HepG2 (cell line): ENCODE results near the gene OTULINL. TPM values are rescaled to one million over a fixed set of nuclear protein-coding genes. Genes with fewer than 3 reads are reported as not detected.

ENCODE experiments used
- ATAC-seq: fragments of 200-7000 bp; cut with Tn5 transposase; 3 replicates; pipeline ENCODE4 v1.9.1; 2020; ENCODE audit warnings: mild to moderate bottlenecking, moderate library complexity
- BruUV-seq: library from RNA; stranded (reverse); fragments of 400-500 nt; replicated peaks from 2 replicates; lab custom pipeline; 2021; lab: Mats Ljungman, UMichigan
- CTCF ChIA-PET: fragments of 300-600 bp; formaldehyde crosslinking; extraction: SDS; loops from one replicate; lab custom pipeline; 2021; ENCODE audit warnings: low total read pairs, inconsistent platforms, low intra/inter-chr PET ratio; lab: Yijun Ruan, JAX
- POLR2A ChIA-PET: fragments of 350-600 bp; sonication (Branson Sonifier 250); formaldehyde crosslinking; loops from one replicate; lab custom pipeline; 2020; ENCODE audit warnings: antibody characterized with exemption, inconsistent platforms; lab: Yijun Ruan, JAX
- DNase-seq: peaks from one replicate; pipeline ENCODE4 v3.0.0-alpha.2; 2015; ENCODE audit warnings: low spot score
- FAIRE-seq: peaks from 3 replicates; lab custom pipeline; 2011; peaks lifted over from hg19 to GRCh38; lab: Jason Lieb, UNC
- H2AFZ ChIP-seq: one replicate; pipeline ENCODE4 v1.6.1; 2011; ENCODE audit warnings: low read length, inconsistent platforms
- H3K27ac ChIP-seq: fragments of 300-600 bp; 3 replicates; pipeline ENCODE4 v1.8.0; 2011; ENCODE audit warnings: mixed run types, mild to moderate bottlenecking, mixed read lengths, low read length, inconsistent platforms; ENCODE audit not compliant: insufficient read depth; ENCODE audit errors: extremely low read length
- H3K27me3 ChIP-seq, 2 experiments: fragments of 200-600 bp in 1 of 2; 2 replicates in 1 of 2; 3 replicates in 1 of 2; pipeline versions ENCODE4 v1.6.0 to v1.8.0; 2011; ENCODE audit warnings: low read length in 2 of 2, mild to moderate bottlenecking in 2 of 2, moderate library complexity in 2 of 2, inconsistent platforms in 1 of 2; ENCODE audit not compliant: insufficient read depth in 2 of 2, control insufficient read depth in 1 of 2
- H3K36me3 ChIP-seq, 2 experiments: fragments of 200-600 bp in 1 of 2; replicated peaks in 1 of 2; 2 replicates in 1 of 2; 3 replicates in 1 of 2; pipeline versions ENCODE4 v1.5.1 to v1.8.0; 2011; ENCODE audit warnings: low read length in 2 of 2, inconsistent platforms in 1 of 2; ENCODE audit not compliant: insufficient read depth in 2 of 2, control insufficient read depth in 1 of 2
- H3K4me1 ChIP-seq: 2 replicates; pipeline ENCODE4 v1.5.1; 2012; ENCODE audit warnings: low read length, inconsistent platforms; ENCODE audit not compliant: insufficient read depth
- H3K4me2 ChIP-seq: 2 replicates; pipeline ENCODE4 v1.6.0; 2011; ENCODE audit warnings: low read depth, low read length, inconsistent platforms
- H3K4me3 ChIP-seq, 3 experiments: fragments of 200-600 bp in 1 of 3; sonication (generic), shearing (Covaris generic) in 1 of 3; replicated peaks in 1 of 3; 2 replicates each; pipeline ENCODE4 v1.5.1; 2011 to 2016; ENCODE audit warnings: low read length in 3 of 3, inconsistent platforms in 2 of 3, low read depth in 2 of 3, mild to moderate bottlenecking in 2 of 3, control low read depth in 1 of 3, mixed read lengths in 1 of 3; ENCODE audit not compliant: insufficient read depth in 1 of 3
- H3K79me2 ChIP-seq: one replicate; pipeline ENCODE4 v1.6.1; 2011; ENCODE audit warnings: low read length, inconsistent platforms; ENCODE audit not compliant: insufficient read depth
- H3K9ac ChIP-seq: 2 replicates; pipeline ENCODE4 v1.6.0; 2011; ENCODE audit warnings: mild to moderate bottlenecking, low read depth, low read length, inconsistent platforms; ENCODE audit not compliant: insufficient read depth
- H3K9me3 ChIP-seq: 2 replicates; pipeline ENCODE4 v1.5.1; 2012; ENCODE audit warnings: mild to moderate bottlenecking, low read length
- H4K20me1 ChIP-seq: 2 replicates; pipeline ENCODE4 v1.6.0; 2011; ENCODE audit warnings: inconsistent platforms, mild to moderate bottlenecking, low read length, moderate library complexity; ENCODE audit not compliant: insufficient read depth
- BHLHE40 ChIP-seq: IDR thresholded peaks from 2 replicates; pipeline ENCODE4 v1.6.1; 2011; ENCODE audit warnings: low read length, improper control_type of control experiment
- DMAP1 ChIP-seq: IDR thresholded peaks from 2 replicates; pipeline ENCODE4 v1.6.1; 2016
- ERF ChIP-seq: IDR thresholded peaks from 2 replicates; pipeline ENCODE4 v1.6.1; 2018; ENCODE audit warnings: missing biosample characterization, missing genetic modification reagents
- JUN ChIP-seq: sonication (generic); formaldehyde crosslinking; IDR thresholded peaks from 2 replicates; pipeline ENCODE4 v1.4.0; 2020; ENCODE audit warnings: mild to moderate bottlenecking, missing genetic modification reagents
- PCBP2 ChIP-seq: fragments of 200-400 bp; formaldehyde crosslinking; optimal IDR thresholded peaks from 2 replicates; pipeline ENCODE3; 2018; ENCODE audit warnings: low read length, low read depth; ENCODE audit not compliant: poor library complexity, severe bottlenecking
- POLR2A ChIP-seq, 2 experiments: IDR thresholded peaks; 2 replicates each; pipeline ENCODE4 v1.6.1; 2011; ENCODE audit warnings: low read depth in 2 of 2, low read length in 2 of 2, mild to moderate bottlenecking in 1 of 2, moderate library complexity in 1 of 2; ENCODE audit not compliant: insufficient read depth in 1 of 2
- RBAK ChIP-seq: sonication (generic); formaldehyde crosslinking; IDR thresholded peaks from 2 replicates; pipeline ENCODE4 v1.5.1; 2020; ENCODE audit warnings: mild to moderate bottlenecking, missing genetic modification reagents
- RFXAP ChIP-seq: sonication (generic); formaldehyde crosslinking; IDR thresholded peaks from 2 replicates; pipeline ENCODE4 v1.4.0; 2020; ENCODE audit warnings: missing genetic modification reagents, borderline replicate concordance
- ZNF577 ChIP-seq: sonication (generic); formaldehyde crosslinking; IDR thresholded peaks from 2 replicates; pipeline ENCODE4 v1.4.0; 2020; ENCODE audit warnings: mild to moderate bottlenecking, low read depth, missing genetic modification reagents, borderline replicate concordance
- ZNF616 ChIP-seq: sonication (generic); formaldehyde crosslinking; IDR thresholded peaks from 2 replicates; pipeline ENCODE4 v1.5.0; 2020; ENCODE audit warnings: low read depth, mild to moderate bottlenecking, missing genetic modification reagents
- ZNF670 ChIP-seq: sonication (generic); formaldehyde crosslinking; IDR thresholded peaks from 2 replicates; pipeline ENCODE4 v1.8.0; 2022; ENCODE audit warnings: mild to moderate bottlenecking, missing genetic modification reagents, borderline replicate concordance
- ZSCAN21 ChIP-seq: sonication (generic); formaldehyde crosslinking; IDR thresholded peaks from 2 replicates; pipeline ENCODE4 v1.8.0; 2022; ENCODE audit warnings: mild to moderate bottlenecking, missing genetic modification reagents, moderate library complexity, borderline replicate concordance
- WGBS: methylation state at CpG from one replicate; pipeline ENCODE4 v1.1.6; 2017; ENCODE audit warnings: low lambda C conversion rate; 5-methylcytosine and 5-hydroxymethylcytosine counted together
- in situ Hi-C: cut with HindIII; loops from 2 replicates; pipeline ENCODE4 v1.10.0; 2017; ENCODE audit warnings: low pct_unique_long_range_greater_than_20kb; ENCODE audit not compliant: extremely low pct_ligation_motif_present
- intact Hi-C: fragments of 100-400 bp; cut with micrococcal nuclease; formaldehyde crosslinking; loops from one replicate; pipeline ENCODE4 v1.10.0; 2022; ENCODE audit not compliant: unreplicated experiment
- polyA plus RNA-seq, 8 experiments: library from polyadenylated mRNA; depleted of rRNA in 3 of 8; stranded (reverse) in 7 of 8; unstranded in 1 of 8; fragments of >200 nt; fragmentation: Illumina TruSeq in 4 of 8; extraction: Trizol in 4 of 8; gene quantifications; 2 replicates each; pipeline versions ENCODE4 v1.2.1 to v1.2.3, GENCODE V29; 2011 to 2016; ENCODE audit warnings: low read depth in 4 of 8, missing spikeins in 1 of 8, mixed read lengths in 1 of 8; ENCODE audit not compliant: insufficient read depth in 1 of 8
- total RNA-seq, 5 experiments: library from RNA; depleted of rRNA; stranded (reverse); fragments of >200 nt; fragmentation: Illumina TruSeq; extraction: Trizol; gene quantifications; 2 replicates each; pipeline ENCODE4 v1.2.3, GENCODE V29; 2016; ENCODE audit warnings: low read depth in 1 of 5
- TF ChIP-seq, protein P1 (sequence below): sonication (generic); formaldehyde crosslinking; IDR thresholded peaks from 2 replicates; pipeline ENCODE4 v1.4.0; 2020; ENCODE audit warnings: missing genetic modification reagents
- TF ChIP-seq, protein P2 (sequence below): IDR thresholded peaks from 2 replicates; pipeline ENCODE4 v1.6.1; 2016

Gene OTULINL
- total and polyA plus RNA-seq, 2 of the 13 experiments (the other 11 are each of a cell fraction or from before 2014, with no cell fraction given), result 0.04 to 0.40 TPM

DNA sequence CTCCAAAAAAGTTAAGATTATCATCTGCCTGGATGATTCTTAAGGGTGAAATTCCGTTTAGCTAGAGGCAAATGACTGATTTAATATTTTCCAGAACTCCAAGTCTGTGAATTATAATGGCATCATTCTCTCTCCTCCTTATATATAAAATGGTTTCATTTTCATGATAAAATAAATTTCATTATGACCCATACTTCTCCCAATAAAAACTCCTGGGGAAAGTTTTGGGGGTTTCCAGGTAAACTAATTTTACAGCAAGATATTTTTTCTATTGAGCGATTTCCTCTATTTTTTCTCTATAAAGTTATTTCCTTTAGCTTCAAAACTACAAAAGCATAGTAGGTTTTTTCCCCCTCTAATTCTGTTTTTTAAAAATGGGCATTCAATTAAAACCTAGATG, 75.3 kb downstream of the OTULINL start:
- Histone ChIP-seq H3K9me3 (no peaks in the 10 kb centered on the region), H3K79me2 (no peaks in the 10 kb centered on the region), H3K4me1 (peaks cover 14% of the 10 kb centered on the region), H3K27me3 (0 out of 5 replicates have a peak, but pooled peaks cover 0 to 3% of the 10 kb centered on the region in 2 experiments)
- no peak for FAIRE-seq
- WGBS, result 20% methylated on average over 2 of the region's 2 CpGs
- BruUV-seq, result no TSS peak
- TF ChIP-seq ZNF616 (CRISPR knock-in tag) (no peak), POLR2A (IDR thresholded peaks at IDR 0.05; ENCODE audit: insufficient read depth in 1 of 2, low read depth in 2 of 2, low read length in 2 of 2) (no peak), ZNF670 (CRISPR knock-in tag) (no peak), ZNF577 (CRISPR knock-in tag) (no peak), DMAP1 (CRISPR knock-in tag) (no peak), PCBP2 (no peak), ERF (CRISPR knock-in tag) (no peak), BHLHE40 (no peak), RFXAP (CRISPR knock-in tag) (no peak), JUN (no peak), ZSCAN21 (CRISPR knock-in tag) (no peak), RBAK (CRISPR knock-in tag) (no peak)
- TF ChIP-seq, protein P1, sequence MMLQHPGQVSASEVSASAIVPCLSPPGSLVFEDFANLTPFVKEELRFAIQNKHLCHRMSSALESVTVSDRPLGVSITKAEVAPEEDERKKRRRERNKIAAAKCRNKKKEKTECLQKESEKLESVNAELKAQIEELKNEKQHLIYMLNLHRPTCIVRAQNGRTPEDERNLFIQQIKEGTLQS (CRISPR knock-in tag), result no peak
- TF ChIP-seq, protein P2, sequence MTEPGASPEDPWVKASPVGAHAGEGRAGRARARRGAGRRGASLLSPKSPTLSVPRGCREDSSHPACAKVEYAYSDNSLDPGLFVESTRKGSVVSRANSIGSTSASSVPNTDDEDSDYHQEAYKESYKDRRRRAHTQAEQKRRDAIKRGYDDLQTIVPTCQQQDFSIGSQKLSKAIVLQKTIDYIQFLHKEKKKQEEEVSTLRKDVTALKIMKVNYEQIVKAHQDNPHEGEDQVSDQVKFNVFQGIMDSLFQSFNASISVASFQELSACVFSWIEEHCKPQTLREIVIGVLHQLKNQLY (CRISPR knock-in tag), result no peak
- TF ChIP-seq, all 625 proteins: peak for 0
- H3K9ac ChIP-seq, result no peak overlapping the region
- H3K4me2 ChIP-seq, result no peak overlapping the region
- no peak overlapping the region for H2AFZ ChIP-seq
- POLR2A ChIA-PET, result no interaction called here
- no peak overlapping the region for H3K4me3 ChIP-seq
- no peak overlapping the region for H3K27ac ChIP-seq
- in situ Hi-C loops (no loop called here), intact Hi-C loops (no loop called here)
- ATAC-seq (no peak), DNase-seq (no peak)
- H3K36me3 ChIP-seq, result no peaks in the 10 kb centered on the region
- CTCF ChIA-PET, result no interaction called here
- H4K20me1 ChIP-seq, result no peaks in the 10 kb centered on the region
